ENCODE measurements around the gene ZNF276.
"Not testable (repeated sequence)": the region's sequence is repeated elsewhere in the genome, so short reads cannot be mapped to it uniquely, and the experiment has no call there.

The ZNF276 gene, protein sequence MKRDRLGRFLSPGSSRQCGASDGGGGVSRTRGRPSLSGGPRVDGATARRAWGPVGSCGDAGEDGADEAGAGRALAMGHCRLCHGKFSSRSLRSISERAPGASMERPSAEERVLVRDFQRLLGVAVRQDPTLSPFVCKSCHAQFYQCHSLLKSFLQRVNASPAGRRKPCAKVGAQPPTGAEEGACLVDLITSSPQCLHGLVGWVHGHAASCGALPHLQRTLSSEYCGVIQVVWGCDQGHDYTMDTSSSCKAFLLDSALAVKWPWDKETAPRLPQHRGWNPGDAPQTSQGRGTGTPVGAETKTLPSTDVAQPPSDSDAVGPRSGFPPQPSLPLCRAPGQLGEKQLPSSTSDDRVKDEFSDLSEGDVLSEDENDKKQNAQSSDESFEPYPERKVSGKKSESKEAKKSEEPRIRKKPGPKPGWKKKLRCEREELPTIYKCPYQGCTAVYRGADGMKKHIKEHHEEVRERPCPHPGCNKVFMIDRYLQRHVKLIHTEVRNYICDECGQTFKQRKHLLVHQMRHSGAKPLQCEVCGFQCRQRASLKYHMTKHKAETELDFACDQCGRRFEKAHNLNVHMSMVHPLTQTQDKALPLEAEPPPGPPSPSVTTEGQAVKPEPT

DNA sequence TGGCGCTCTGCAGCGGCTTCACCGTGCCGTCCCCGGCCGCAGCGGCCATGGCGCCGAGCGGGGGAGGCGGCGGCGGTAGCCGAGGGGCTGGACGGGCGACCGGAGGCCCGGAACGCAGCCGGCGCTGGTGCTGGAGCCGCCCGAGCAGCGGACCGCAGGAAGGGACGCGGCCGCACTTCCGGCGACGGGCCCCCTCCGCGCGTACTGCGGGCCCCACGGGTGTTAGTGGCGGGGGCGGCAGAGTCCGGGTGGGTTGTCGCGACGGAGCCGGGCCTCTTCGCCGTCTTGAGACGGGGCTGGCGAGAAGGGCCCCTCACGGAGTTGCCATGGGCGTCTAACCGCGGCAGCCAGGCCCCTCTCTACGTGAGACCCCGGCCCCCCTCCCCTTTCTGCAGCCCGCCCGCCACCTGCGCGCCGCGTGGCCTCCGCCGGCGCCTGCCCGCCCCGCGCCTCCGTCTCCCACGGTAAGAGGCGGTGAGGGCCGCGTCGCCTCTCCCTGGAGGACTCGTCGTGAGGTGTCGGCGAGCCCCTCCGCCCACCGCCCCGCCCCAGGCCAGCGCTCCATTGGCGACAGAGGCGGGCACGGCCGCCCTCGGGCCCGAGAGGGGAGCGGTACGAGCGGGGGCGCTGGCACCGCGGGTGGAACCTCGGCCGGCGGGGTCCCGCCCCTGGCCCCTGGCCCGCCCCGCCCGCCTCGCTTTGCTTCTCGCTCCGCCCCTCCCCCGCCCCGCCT, at the start of gene ZNF276, which contains the start of gene VPS9D1:
ZNF276 (plus strand) TSS at position 725 of the 733 bp plus-strand sequence. CDS start 104 bp downstream, outside the sequence.
VPS9D1 (minus strand) TSS at position 86 of the 733 bp plus-strand sequence; CDS start at position 49, 37 bp downstream.
- DNase-seq (ENCODE audit: low spot score) = peak; percentile 83

DNA sequence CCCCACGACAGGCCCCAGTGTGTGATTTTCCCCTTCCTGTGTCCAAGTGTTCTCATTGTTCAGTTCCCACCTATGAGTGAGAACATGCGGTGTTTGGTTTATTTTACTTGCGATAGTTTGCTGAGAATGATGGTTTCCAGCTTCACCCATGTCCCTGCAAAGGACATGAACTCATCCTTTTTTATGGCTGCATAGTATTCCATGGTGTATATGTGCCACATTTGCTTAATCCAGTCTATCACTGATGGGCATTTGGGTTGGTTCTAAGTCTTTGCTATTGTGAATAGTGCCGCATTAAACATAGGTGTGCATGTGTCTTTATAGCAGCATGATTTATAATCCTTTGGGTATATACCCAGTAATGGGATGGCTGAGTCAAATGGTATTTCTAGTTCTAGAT, 49.8 kb upstream of the ZNF276 start:
- not testable (repeated sequence) for DNase-seq (ENCODE audit: low spot score)

DNA sequence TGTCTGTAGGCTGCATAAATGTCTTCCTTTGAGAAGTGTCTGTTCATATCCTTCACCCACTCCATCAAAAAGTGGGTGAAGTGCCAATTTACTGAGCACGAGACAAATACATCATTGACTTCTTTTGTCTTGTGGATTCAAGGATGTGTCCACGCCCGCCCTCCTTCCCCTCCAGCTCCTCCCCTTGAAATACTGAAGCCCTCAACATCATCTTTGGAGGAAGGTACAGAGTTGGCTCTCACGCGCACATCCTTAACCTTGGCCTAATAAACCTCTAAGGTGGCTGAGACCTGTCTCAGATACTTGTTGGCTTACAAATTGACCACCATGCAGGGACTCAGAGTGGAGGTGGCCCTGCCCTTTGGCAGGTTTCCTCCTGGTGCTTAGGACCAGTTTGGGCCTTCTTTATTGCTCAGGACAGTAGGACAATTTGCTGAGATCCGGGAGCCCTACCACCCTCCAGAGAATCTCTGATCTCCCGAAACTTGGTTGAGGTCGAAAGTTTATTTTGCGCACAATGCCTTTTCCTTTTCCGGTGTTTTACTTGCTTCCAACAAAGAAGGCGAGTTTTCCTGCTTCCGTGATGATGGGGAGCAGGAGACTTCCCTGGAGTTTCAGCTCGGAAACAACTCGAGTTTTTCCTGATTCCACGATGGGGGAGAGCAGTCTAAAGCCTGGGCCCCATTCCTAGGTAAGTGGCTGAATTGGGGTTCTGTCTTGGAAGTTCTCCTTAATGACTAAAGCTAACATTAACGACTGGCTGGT, 49.0 kb upstream of the ZNF276 start:
- DNase-seq (ENCODE audit: low spot score) = no peak

DNA sequence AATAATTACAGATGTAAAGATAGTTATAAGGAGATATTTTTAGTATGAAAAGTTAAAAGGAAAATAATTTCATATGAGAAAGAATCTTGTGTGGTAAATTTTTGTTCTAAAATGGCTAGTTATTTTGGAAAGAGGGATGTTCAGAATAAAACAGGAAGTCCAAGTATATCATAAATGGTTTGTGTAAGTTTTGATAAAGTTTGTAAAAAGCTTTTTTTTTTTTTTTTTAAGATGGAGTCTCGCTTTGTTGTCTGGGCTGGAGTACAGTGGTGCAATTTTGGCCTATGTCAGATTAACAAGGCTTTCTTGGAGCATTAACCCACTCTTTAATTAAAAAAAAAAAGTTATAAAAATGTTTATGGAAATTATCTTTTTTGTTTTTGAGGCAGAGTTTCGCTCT, 43.1 kb upstream of the ZNF276 start:
- DNase-seq (ENCODE audit: low spot score) = no peak

DNA sequence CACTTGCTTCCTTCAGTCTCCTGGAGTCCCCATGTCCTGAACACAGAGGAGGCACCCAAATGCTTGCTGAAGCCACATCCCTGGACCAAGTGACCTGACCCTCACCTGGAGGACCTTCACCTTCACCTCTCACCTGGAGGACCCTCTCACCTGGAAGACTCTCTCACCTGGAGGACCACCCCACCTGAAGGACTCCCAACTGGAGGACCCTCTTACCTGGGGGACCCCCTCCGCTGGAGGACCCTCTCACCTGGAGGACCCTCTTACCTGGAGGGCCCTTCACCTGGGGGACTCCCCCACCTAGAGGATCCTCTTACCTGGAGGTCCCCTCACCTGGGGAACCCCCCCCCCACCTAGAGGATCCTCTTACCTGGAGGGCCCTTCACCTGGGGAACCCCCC, 35.4 kb upstream of the ZNF276 start:
- no peak for DNase-seq (ENCODE audit: low spot score)

GRCh38 chr16:89686520-89687091, 34.7 kb upstream of the ZNF276 start, which contains the start of gene CDK10:
Gene CDK10, plus strand, starts transcription at chr16:89686689. Its CDS starts 22 bp downstream, at chr16:89686711.
- DNase-seq (ENCODE audit: low spot score) = peak; percentile 86

DNA sequence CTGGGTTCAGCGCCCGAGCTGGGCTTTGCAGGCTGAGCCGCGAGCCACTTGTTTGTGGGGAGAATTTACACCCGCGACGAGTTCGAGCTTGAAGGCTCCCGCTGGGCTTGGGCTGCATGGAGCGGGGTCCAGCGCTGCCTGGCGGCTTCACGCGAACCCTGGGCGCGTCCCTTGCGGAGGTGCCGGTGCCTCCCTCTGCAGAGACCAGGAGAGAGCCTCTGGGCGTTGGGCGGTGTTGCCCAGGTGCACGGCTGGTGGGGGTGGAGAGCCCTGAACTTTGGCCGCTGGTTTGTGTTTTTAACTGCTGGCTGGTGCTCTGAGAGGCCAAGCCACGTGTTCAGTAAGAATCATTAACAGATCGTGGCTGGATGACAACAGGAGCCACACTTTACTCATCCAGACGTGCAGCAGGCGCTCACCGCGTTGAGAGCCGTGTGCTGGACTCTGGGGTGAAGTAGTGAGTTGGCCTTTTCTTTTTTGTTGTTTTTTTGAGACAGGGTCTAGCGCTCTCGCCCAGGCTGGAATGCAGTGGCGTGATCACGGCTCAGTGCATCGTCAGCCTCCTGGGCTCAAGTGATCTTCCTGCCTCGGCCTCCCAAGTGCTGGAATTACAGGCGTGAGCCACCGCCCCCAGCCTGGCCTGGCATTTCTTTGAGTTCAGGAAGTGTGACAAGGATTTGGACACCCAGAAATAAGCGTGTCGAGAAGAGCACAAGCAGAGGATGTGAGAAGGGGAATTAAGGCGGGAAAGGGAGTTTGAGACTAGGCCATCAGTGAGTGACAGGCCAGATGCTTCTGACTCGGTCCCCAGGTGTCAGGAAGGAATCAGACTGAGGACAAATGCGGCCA, 34.0 kb upstream of the ZNF276 start:
- no peak for DNase-seq (ENCODE audit: low spot score)

DNA sequence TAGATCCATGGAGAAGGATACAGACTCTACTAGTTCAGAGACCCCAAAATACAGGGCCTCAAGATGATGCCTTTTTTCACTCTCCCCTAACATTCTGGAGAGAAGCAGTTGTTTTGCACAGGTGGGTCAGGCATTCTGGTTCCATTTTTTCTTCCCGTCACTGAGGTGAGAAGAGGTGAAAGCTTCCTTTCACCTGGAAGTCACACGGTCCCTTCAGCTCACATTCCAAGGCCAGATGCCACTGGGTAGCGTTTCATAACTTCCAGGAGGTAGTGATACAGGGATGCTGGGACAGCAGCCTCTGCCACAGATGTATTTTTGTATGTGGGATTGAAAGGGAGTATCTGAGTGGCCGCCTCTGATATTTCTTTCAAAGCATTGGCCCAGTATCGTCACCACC, 32.9 kb upstream of the ZNF276 start:
- no peak for DNase-seq (ENCODE audit: low spot score)

- no peak for DNase-seq (ENCODE audit: low spot score)
These were observed 32.2 kb upstream of the ZNF276 start for GRCh38 chr16:89689142-89689541.

DNA sequence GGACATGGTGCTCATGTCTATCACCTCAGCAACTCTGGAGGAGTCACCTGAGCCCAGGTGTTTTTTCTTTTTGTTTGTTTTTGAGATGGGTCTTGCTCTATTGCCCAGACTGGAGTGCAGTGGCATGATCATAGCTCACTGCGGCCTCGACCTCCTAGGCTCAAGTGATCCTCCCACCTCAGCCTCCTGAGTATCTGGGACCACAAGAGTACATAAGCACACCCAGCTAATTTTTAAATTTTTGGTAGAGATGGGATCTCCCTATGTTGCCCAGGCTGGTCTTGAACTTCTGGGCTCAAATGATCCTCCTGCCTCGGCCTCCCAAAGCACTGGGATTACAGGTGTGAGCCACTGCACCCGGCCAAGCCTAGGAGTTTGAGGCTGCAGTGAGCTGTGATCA, 31.7 kb upstream of the ZNF276 start:
- DNase-seq (ENCODE audit: low spot score) = not testable (repeated sequence)

- DNase-seq (ENCODE audit: low spot score) = no peak
These were observed 30.9 kb upstream of the ZNF276 start for GRCh38 chr16:89690392-89690901.

GRCh38 chr16:89691231-89691985, 29.9 kb upstream of the ZNF276 start:
- no peak for DNase-seq (ENCODE audit: low spot score)

DNA sequence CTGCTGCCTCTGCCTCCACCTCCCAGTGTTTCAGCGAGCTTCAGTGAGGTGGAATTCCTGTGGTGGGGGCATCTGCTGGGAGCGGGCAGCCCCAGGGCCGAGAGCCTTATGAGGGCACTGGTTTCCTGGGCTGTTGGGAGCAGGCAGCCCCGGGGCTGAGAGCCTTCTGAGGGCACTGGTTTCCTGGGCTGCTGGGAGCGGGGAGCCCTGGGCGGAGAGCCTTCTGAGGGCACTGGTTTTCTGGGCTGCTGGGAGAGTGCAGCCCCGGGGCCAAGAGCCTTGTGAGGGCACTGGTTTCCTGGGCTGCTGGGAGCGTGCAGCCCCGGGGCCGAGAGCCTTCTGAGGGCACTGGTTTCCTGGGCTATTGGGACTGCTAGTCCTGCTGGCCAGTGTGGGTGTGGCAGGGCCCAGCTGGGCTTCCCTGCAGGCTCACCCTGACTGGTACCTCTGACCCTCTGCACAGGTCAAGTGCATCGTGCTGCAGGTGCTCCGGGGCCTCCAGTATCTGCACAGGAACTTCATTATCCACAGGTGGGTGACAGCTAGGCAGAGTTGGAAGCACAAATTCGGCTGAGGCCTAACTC, 29.3 kb upstream of the ZNF276 start:
- no peak for DNase-seq (ENCODE audit: low spot score)

DNA sequence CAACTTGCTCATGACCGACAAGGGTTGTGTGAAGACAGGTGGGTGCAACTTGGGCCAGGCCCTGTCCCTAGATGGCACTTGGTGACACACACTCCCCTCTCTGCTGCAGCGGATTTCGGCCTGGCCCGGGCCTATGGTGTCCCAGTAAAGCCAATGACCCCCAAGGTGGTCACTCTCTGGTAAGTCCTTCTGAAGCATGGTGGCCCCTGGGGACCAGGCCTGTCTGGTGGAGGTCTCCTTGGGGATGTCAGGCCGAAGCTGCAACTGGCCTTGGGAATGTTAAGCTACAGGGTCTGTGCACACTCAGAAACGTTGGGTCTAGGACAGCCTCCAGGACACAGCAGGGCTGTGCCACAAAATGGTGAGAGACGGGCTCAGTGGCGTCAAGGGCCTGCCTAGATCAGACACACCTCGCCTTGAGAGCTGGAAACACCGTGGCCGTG, 28.0 kb upstream of the ZNF276 start:
- DNase-seq (ENCODE audit: low spot score) = no peak

- no peak for DNase-seq (ENCODE audit: low spot score)
These were observed 27.2 kb upstream of the ZNF276 start for GRCh38 chr16:89693931-89694783.

GRCh38 chr16:89694784-89695085, 26.6 kb upstream of the ZNF276 start:
- DNase-seq (ENCODE audit: low spot score) = not testable (repeated sequence)

DNA sequence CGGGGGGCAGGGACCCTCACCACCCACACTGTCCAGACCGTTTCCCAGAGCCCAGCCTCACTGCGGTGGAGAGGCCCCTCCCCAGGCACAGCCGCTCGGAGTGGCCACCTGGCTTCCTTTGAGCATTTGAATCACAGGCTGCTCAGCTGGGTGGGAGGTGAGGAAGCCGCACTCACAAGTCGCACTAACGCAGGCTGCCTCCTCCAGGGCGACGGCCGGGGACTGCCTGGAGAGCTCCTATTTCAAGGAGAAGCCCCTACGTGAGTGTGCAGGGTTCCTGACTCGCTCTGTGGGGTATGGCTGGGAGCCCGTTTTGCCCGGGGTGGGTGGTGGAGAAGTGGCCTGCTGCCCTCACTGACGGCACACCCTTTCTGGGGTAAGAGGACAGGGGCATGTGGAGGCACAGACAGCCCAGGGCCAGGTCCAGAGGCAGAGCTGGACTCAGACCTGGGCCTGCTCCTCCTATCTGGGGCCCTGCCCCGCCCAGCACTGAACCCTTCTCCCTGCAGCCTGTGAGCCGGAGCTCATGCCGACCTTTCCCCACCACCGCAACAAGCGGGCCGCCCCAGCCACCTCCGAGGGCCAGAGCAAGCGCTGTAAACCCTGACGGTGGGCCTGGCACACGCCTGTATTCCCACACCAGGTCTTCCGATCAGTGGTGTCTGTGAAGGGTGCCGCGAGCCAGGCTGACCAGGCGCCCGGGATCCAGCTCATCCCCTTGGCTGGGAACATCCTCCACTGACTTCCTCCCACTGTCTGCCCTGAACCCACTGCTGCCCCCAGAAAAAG, 26.1 kb upstream of the ZNF276 start:
- no peak for DNase-seq (ENCODE audit: low spot score)

Data from Ammon's horn (tissue), 1 donor.